Suprapubic skin (tissue), 4 donors: ENCODE results near the gene CCDC137.

ENCODE experiments used
- POLR2A ChIP-seq, 2 donors: fragments of 450-650 bp; IDR thresholded peaks; one replicate each; pipeline ENCODE4 v1.6.1; 2017; ENCODE audit warnings: antibody characterized with exemption in 2 of 2, mild to moderate bottlenecking in 2 of 2, moderate library complexity in 2 of 2
- POLR2AphosphoS5 ChIP-seq, 3 donors: sonication (generic); formaldehyde crosslinking; IDR thresholded peaks; one replicate each; pipeline ENCODE4 v1.6.1; 2017; ENCODE audit warnings: antibody characterized with exemption in 3 of 3
- TF ChIP-seq, protein P1 (sequence below), 2 donors: fragments of 200-600 bp in 1 of 2; fragments of 450-650 bp in 1 of 2; sonication (generic) in 1 of 2; IDR thresholded peaks; one replicate each; pipeline ENCODE4 v1.5.1; 2016 to 2019; ENCODE audit warnings: antibody characterized with exemption in 2 of 2, mild to moderate bottlenecking in 1 of 2, moderate library complexity in 1 of 2

DNA sequence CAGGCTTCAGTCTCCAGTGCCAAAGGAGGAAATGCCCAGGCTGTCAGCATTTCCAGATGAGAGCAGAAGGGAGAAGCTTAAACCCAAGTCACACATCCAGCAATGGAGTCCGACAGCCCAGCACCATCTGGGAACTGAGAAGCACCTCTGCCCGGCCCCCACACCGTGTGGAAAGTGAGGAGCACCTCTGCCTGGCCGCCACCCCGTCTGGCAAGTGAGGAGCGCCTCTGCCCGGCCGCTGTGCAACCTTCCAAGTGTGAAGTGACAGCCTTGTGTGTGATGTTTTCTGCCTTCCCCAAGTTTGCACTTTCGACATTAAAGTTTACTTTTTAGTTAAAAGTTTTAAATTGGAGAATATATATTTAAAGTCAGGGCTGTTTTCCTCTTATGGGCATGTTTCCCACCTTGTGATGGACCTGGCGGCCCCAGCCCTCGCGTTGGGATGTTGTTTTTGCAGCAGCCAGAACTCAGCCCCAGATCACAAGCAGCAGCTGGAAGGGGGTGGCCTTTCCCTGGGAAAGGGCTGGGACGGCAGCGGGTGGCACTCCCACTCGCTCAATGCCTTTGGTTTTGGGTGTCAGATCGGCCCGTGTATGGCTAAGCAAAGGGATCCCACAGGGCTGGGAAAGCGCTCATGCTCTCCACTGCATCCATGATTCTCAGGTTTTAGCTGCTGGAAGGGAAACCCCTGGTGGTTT is 7.2 kb downstream of the CCDC137 start:
- TF ChIP-seq, protein P1, sequence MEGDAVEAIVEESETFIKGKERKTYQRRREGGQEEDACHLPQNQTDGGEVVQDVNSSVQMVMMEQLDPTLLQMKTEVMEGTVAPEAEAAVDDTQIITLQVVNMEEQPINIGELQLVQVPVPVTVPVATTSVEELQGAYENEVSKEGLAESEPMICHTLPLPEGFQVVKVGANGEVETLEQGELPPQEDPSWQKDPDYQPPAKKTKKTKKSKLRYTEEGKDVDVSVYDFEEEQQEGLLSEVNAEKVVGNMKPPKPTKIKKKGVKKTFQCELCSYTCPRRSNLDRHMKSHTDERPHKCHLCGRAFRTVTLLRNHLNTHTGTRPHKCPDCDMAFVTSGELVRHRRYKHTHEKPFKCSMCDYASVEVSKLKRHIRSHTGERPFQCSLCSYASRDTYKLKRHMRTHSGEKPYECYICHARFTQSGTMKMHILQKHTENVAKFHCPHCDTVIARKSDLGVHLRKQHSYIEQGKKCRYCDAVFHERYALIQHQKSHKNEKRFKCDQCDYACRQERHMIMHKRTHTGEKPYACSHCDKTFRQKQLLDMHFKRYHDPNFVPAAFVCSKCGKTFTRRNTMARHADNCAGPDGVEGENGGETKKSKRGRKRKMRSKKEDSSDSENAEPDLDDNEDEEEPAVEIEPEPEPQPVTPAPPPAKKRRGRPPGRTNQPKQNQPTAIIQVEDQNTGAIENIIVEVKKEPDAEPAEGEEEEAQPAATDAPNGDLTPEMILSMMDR (IDR thresholded peaks at IDR 0.05) = no peak
- no peak for TF ChIP-seq POLR2AphosphoS5 (IDR thresholded peaks at IDR 0.05)
- TF ChIP-seq POLR2A (IDR thresholded peaks at IDR 0.05) = no peak
